Measurements from ENCODE around the gene CYRIA.

The CYRIA gene

GRCh38 chr2:16626997-16627605 is 38.5 kb downstream of the CYRIA start:
- DNase-seq = no peak

GRCh38 chr2:16626497-16626896 is 39.1 kb downstream of the CYRIA start:
- DNase-seq = no peak

GRCh38 chr2:16625759-16626158 is 39.9 kb downstream of the CYRIA start:
- no peak for DNase-seq

GRCh38 chr2:16625201-16625729 is 40.4 kb downstream of the CYRIA start:
- DNase-seq = no peak

GRCh38 chr2:16624436-16624780 is 41.2 kb downstream of the CYRIA start:
- DNase-seq = no peak

GRCh38 chr2:16623564-16624435 is 41.8 kb downstream of the CYRIA start:
- no peak for DNase-seq

- DNase-seq = no peak
These were observed 42.6 kb downstream of the CYRIA start for GRCh38 chr2:16623031-16623430.

- no peak for DNase-seq
These were observed 43.1 kb downstream of the CYRIA start for GRCh38 chr2:16622399-16622968.

GRCh38 chr2:16621316-16621715 is 44.3 kb downstream of the CYRIA start:
- no peak for DNase-seq

- no peak for DNase-seq
These were observed 45.0 kb downstream of the CYRIA start for GRCh38 chr2:16620590-16620989.

GRCh38 chr2:16619576-16620245 is 45.9 kb downstream of the CYRIA start:
- no peak for DNase-seq

- DNase-seq = no peak
These were observed 48.1 kb downstream of the CYRIA start for GRCh38 chr2:16617282-16618266.
